HEK293T (cell line): ENCODE data around the gene UBE2G1.
"Not testable (repeated sequence)": the region's sequence is repeated elsewhere in the genome, so short reads cannot be mapped to it uniquely, and the experiment has no call there.

ENCODE experiments used
- CTCF ChIA-PET: fragments of 350-600 bp; formaldehyde crosslinking; extraction: SDS; loops from one replicate; lab custom pipeline; 2021; ENCODE audit warnings: antibody characterized with exemption, inconsistent platforms; lab: Yijun Ruan, JAX
- POLR2A ChIA-PET: fragments of 350-600 bp; formaldehyde crosslinking; extraction: SDS; loops from one replicate; lab custom pipeline; 2020; ENCODE audit warnings: antibody characterized with exemption, inconsistent platforms; lab: Yijun Ruan, JAX
- DNase-seq: peaks from one replicate; pipeline ENCODE4 v3.0.0; 2012; ENCODE audit warnings: mixed read lengths; ENCODE audit errors: extremely low spot score
- ARNT ChIP-seq: fragments of 450-650 bp; IDR thresholded peaks from 2 replicates; pipeline ENCODE4 v1.6.1; 2017; ENCODE audit warnings: mild to moderate bottlenecking
- BHLHE40 ChIP-seq: fragments of 450-650 bp; IDR thresholded peaks from 2 replicates; pipeline ENCODE4 v1.6.1; 2016; ENCODE audit warnings: mild to moderate bottlenecking, moderate library complexity, borderline replicate concordance
- CTBP1 ChIP-seq: fragments of 450-650 bp; IDR thresholded peaks from 2 replicates; pipeline ENCODE4 v1.6.1; 2016; ENCODE audit warnings: borderline replicate concordance
- ELF4 ChIP-seq: fragments of 450-650 bp; IDR thresholded peaks from 2 replicates; pipeline ENCODE4 v1.6.1; 2017; ENCODE audit warnings: antibody characterized with exemption
- FOXA1 ChIP-seq: fragments of 450-650 bp; IDR thresholded peaks from 2 replicates; pipeline ENCODE4 v1.6.1; 2016; ENCODE audit warnings: mild to moderate bottlenecking
- FOXK2 ChIP-seq: fragments of 450-650 bp; IDR thresholded peaks from 2 replicates; pipeline ENCODE4 v1.6.1; 2016; ENCODE audit warnings: mild to moderate bottlenecking
- FOXM1 ChIP-seq: fragments of 450-650 bp; IDR thresholded peaks from 2 replicates; pipeline ENCODE4 v1.6.1; 2017; ENCODE audit warnings: mild to moderate bottlenecking, borderline replicate concordance
- HDGF ChIP-seq: fragments of 450-650 bp; IDR thresholded peaks from 2 replicates; pipeline ENCODE4 v1.6.1; 2017; ENCODE audit warnings: antibody characterized with exemption, borderline replicate concordance
- L3MBTL2 ChIP-seq: fragments of 450-650 bp; conservative IDR thresholded peaks from 2 replicates; pipeline ENCODE4 v1.6.1; 2016; ENCODE audit warnings: mild to moderate bottlenecking
- LEF1 ChIP-seq: fragments of 450-650 bp; IDR thresholded peaks from 2 replicates; pipeline ENCODE4 v1.6.1; 2017; ENCODE audit warnings: mild to moderate bottlenecking, borderline replicate concordance
- NFRKB ChIP-seq: fragments of 450-650 bp; IDR thresholded peaks from 2 replicates; pipeline ENCODE4 v1.6.1; 2016; ENCODE audit warnings: mild to moderate bottlenecking, moderate library complexity
- PKNOX1 ChIP-seq: fragments of 450-650 bp; IDR thresholded peaks from 2 replicates; pipeline ENCODE4 v1.6.1; 2016
- SP1 ChIP-seq: fragments of 450-650 bp; IDR thresholded peaks from 2 replicates; pipeline ENCODE4 v1.6.1; 2017
- SUZ12 ChIP-seq: fragments of 450-650 bp; IDR thresholded peaks from 2 replicates; pipeline ENCODE4 v1.6.1; 2016; ENCODE audit warnings: mild to moderate bottlenecking
- TARDBP ChIP-seq: fragments of 450-650 bp; IDR thresholded peaks from 2 replicates; pipeline ENCODE4 v1.6.1; 2016
- ZNF384 ChIP-seq: fragments of 450-650 bp; IDR thresholded peaks from 2 replicates; pipeline ENCODE4 v1.6.1; 2016

UBE2G1 gene

GRCh38 chr17:4364622-4365041 lies 1.8 kb downstream of the UBE2G1 start:
- ChIA-PET POLR2A (interaction anchor here (1.6 kb wide), 1 partner anchor 144 kb away, joined by 4 read pairs; no protein-coding TSS in a partner anchor), CTCF (interaction anchor here (0.6 kb wide), 1 partner anchor 100 kb away, joined by 3 read pairs; no protein-coding TSS in a partner anchor)
- DNase-seq: no peak
- TF ChIP-seq NFRKB: no peak
- TF ChIP-seq ZNF384: no peak
- TF ChIP-seq LEF1: no peak
- no peak for TF ChIP-seq SUZ12
- no peak for TF ChIP-seq ARNT
- TF ChIP-seq HDGF: no peak
- TF ChIP-seq FOXA1: no peak
- TF ChIP-seq TARDBP: no peak
- no peak for TF ChIP-seq ELF4
- no peak for TF ChIP-seq BHLHE40
- TF ChIP-seq FOXM1: no peak

GRCh38 chr17:4362141-4362540 lies 4.3 kb downstream of the UBE2G1 start:
- POLR2A ChIA-PET: no interaction called here
- no peak for TF ChIP-seq LEF1
- DNase-seq: no peak
- CTCF ChIA-PET: interaction anchor here (1.3 kb wide), 1 partner anchor 147 kb away, joined by 3 read pairs; no protein-coding TSS in a partner anchor

GRCh38 chr17:4358154-4358553 lies 8.3 kb downstream of the UBE2G1 start:
- ChIA-PET POLR2A (no interaction called here), CTCF (no interaction called here)
- no peak for DNase-seq
- TF ChIP-seq NFRKB (no peak), L3MBTL2 (no peak), PKNOX1 (no peak), HDGF (no peak)

- no peak for TF ChIP-seq SUZ12
- ChIA-PET CTCF (no interaction called here), POLR2A (no interaction called here)
- DNase-seq: no peak
Observed at GRCh38 chr17:4357671-4358070, 8.8 kb downstream of the UBE2G1 start.

GRCh38 chr17:4357030-4357628 lies 9.3 kb downstream of the UBE2G1 start:
- POLR2A ChIA-PET: no interaction called here
- DNase-seq: no peak
- TF ChIP-seq ZNF384: no peak
- TF ChIP-seq PKNOX1: no peak
- TF ChIP-seq SUZ12: no peak
- TF ChIP-seq FOXA1: no peak
- no peak for TF ChIP-seq FOXK2
- TF ChIP-seq L3MBTL2: no peak
- TF ChIP-seq CTBP1: no peak
- TF ChIP-seq FOXM1: no peak
- no peak for TF ChIP-seq ELF4
- TF ChIP-seq ARNT: no peak
- TF ChIP-seq TARDBP: no peak
- TF ChIP-seq HDGF: no peak
- no peak for TF ChIP-seq LEF1
- no peak for TF ChIP-seq NFRKB
- TF ChIP-seq SP1: no peak
- CTCF ChIA-PET: no interaction called here

- DNase-seq: no peak
- ChIA-PET POLR2A (no interaction called here), CTCF (no interaction called here)
- TF ChIP-seq PKNOX1: no peak
- no peak for TF ChIP-seq HDGF
- no peak for TF ChIP-seq ZNF384
- no peak for TF ChIP-seq L3MBTL2
Observed at GRCh38 chr17:4354862-4355514, 11.5 kb downstream of the UBE2G1 start.

- no peak for DNase-seq
- ChIA-PET POLR2A (no interaction called here), CTCF (interaction anchor here (0.6 kb wide), 1 partner anchor 25 kb away, joined by 4 read pairs; no protein-coding TSS in a partner anchor)
- no peak for TF ChIP-seq BHLHE40
Observed at GRCh38 chr17:4354206-4354605, 12.3 kb downstream of the UBE2G1 start.

GRCh38 chr17:4350214-4350613 lies 16.3 kb downstream of the UBE2G1 start:
- POLR2A ChIA-PET, DNase-seq: not testable (repeated sequence)
- CTCF ChIA-PET: interaction anchor here (0.7 kb wide), 1 partner anchor 131 kb away, joined by 5 read pairs; no protein-coding TSS in a partner anchor
